ENCODE data around the gene ACADSB. TPM values are rescaled to one million over a fixed set of nuclear protein-coding genes. Genes with fewer than 3 reads are reported as not detected.
A peak's percentile ranks its signal among the peaks of the same experiment; 100 is the strongest.

ACADSB gene
- total and polyA plus RNA-seq, 2 experiments from 2014 or later: 3.7 to 6.5 TPM

DNA sequence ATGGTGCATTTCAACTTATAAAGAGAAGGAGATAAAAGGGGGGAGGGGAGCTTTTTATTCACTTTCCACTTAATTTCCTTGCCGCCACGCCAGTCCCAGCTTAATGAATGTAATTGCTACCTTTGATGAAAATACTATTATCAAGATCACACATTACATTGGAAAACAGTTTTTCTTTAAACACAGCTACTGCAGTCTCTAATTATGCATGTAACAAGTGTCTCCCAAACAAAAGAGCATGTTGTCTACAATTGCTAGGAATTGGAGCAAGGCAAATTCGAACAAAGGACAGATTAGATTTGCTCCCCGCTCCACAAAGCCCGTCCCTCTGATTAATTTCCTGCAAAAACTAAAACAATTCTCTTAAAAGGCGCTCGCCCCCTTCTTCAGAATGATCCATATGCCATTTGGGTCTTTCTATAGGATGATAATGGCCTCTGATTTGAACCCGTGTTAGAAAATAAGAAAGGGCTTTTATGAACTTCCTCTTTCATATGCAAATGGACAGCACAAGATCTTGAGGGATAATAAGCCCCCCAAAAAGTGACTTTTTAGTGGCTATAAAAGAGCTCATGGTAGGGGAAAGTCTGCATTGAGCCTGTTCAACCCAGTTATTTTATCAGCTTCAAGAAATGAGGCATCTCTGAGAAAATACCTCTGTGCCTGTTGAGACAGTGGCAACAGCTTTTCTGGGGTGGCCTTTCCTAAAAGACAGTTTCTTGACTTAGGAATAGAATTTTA, 60.6 kb downstream of the ACADSB start:
- H3K36me3 ChIP-seq (ENCODE audit: insufficient read depth): no peaks in the 10 kb centered on the region
- Mint-ChIP-seq H3K27ac (no peak overlapping the region), H3K4me1 (peaks cover 9% of the 10 kb centered on the region; the same call in 2 of the 3 replicates), H3K36me3 (ENCODE audit: low read depth) (no peaks in the 10 kb centered on the region), H3K9me3 (no peaks in the 10 kb centered on the region), H3K27me3 (ENCODE audit: insufficient read depth, low read depth, poor library complexity) (peaks cover 3% of the 10 kb centered on the region), H3K4me3 (no peak overlapping the region)
- DNase-seq (ENCODE audit: low spot score) (no peak), ATAC-seq (no peak)
- H3F3A ChIP-seq (replicated peaks; ENCODE audit: low read depth): no peaks in the 10 kb centered on the region
- no peak overlapping the region for H3K4me3 ChIP-seq
- no peaks in the 10 kb centered on the region for H3K27me3 ChIP-seq (ENCODE audit: insufficient read depth)
- TF ChIP-seq ZNF114 (CRISPR knock-in tag; IDR thresholded peaks at IDR 0.05) (no peak), POLR2AphosphoS5 (IDR thresholded peaks at IDR 0.05; ENCODE audit: low read depth) (no peak)
- TF ChIP-seq, protein P1, sequence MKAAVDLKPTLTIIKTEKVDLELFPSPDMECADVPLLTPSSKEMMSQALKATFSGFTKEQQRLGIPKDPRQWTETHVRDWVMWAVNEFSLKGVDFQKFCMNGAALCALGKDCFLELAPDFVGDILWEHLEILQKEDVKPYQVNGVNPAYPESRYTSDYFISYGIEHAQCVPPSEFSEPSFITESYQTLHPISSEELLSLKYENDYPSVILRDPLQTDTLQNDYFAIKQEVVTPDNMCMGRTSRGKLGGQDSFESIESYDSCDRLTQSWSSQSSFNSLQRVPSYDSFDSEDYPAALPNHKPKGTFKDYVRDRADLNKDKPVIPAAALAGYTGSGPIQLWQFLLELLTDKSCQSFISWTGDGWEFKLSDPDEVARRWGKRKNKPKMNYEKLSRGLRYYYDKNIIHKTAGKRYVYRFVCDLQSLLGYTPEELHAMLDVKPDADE (IDR thresholded peaks at IDR 0.05): no peak
- no peaks in the 10 kb centered on the region for H3K79me2 ChIP-seq (replicated peaks; ENCODE audit: insufficient read depth)
- H2AFZ ChIP-seq: peak overlapping the region; percentile 72; the same call in 1 of the 2 replicates
- no peak overlapping the region for H3K27ac ChIP-seq (ENCODE audit: low read depth)
- H4K20me1 ChIP-seq (replicated peaks; ENCODE audit: insufficient read depth): no peaks in the 10 kb centered on the region
- peaks cover 12% of the 10 kb centered on the region for H3K4me1 ChIP-seq (ENCODE audit: insufficient read depth)
- H3K4me2 ChIP-seq: peak overlapping the region; percentile 44; the same call in 1 of the 2 replicates
- peaks cover 11% of the 10 kb centered on the region; the same call in 1 of the 2 replicates for H3K9me2 ChIP-seq (ENCODE audit: insufficient read depth)

GRCh38 chr10:123073187-123073586, 64.4 kb downstream of the ACADSB start:
- Histone ChIP-seq H3K27me3 (ENCODE audit: insufficient read depth) (no peaks in the 10 kb centered on the region), H4K20me1 (replicated peaks; ENCODE audit: insufficient read depth) (no peaks in the 10 kb centered on the region), H3F3A (replicated peaks; ENCODE audit: low read depth) (no peaks in the 10 kb centered on the region), H2AFZ (no peak overlapping the region), H3K4me3 (no peak overlapping the region), H3K4me2 (no peak overlapping the region), H3K27ac (ENCODE audit: low read depth) (no peak overlapping the region), H3K36me3 (ENCODE audit: insufficient read depth) (no peaks in the 10 kb centered on the region), H3K4me1 (ENCODE audit: insufficient read depth) (peaks cover 12% of the 10 kb centered on the region), H3K9me2 (ENCODE audit: insufficient read depth) (no peaks in the 10 kb centered on the region), H3K79me2 (replicated peaks; ENCODE audit: insufficient read depth) (no peaks in the 10 kb centered on the region)
- peaks cover 3% of the 10 kb centered on the region for H3K27me3 Mint-ChIP-seq (ENCODE audit: insufficient read depth, low read depth, poor library complexity)
- DNase-seq (ENCODE audit: low spot score) (no peak), ATAC-seq (no peak)
- no peaks in the 10 kb centered on the region for H3K36me3 Mint-ChIP-seq (ENCODE audit: low read depth)
- no peaks in the 10 kb centered on the region for H3K9me3 Mint-ChIP-seq
- no peak overlapping the region for H3K4me3 Mint-ChIP-seq
- no peak overlapping the region for H3K27ac Mint-ChIP-seq
- peaks cover 9% of the 10 kb centered on the region; the same call in 2 of the 3 replicates for H3K4me1 Mint-ChIP-seq
- TF ChIP-seq STAT1 (IDR thresholded peaks at IDR 0.05; ENCODE audit: unreplicated experiment) (no peak), POLR2AphosphoS5 (IDR thresholded peaks at IDR 0.05; ENCODE audit: low read depth) (no peak), EZH2phosphoT487 (IDR thresholded peaks at IDR 0.05; ENCODE audit: unreplicated experiment) (no peak), EZH2 (IDR thresholded peaks at IDR 0.05; ENCODE audit: low read depth, unreplicated experiment) (no peak), CREB1 (CRISPR knock-in tag; IDR thresholded peaks at IDR 0.05; ENCODE audit: low read depth) (no peak), ZNF114 (CRISPR knock-in tag; IDR thresholded peaks at IDR 0.05) (no peak), JUNB (IDR thresholded peaks at IDR 0.05; ENCODE audit: unreplicated experiment) (no peak), NANOG (IDR thresholded peaks at IDR 0.05; ENCODE audit: borderline replicate concordance) (no peak)
- TF ChIP-seq, protein P2, sequence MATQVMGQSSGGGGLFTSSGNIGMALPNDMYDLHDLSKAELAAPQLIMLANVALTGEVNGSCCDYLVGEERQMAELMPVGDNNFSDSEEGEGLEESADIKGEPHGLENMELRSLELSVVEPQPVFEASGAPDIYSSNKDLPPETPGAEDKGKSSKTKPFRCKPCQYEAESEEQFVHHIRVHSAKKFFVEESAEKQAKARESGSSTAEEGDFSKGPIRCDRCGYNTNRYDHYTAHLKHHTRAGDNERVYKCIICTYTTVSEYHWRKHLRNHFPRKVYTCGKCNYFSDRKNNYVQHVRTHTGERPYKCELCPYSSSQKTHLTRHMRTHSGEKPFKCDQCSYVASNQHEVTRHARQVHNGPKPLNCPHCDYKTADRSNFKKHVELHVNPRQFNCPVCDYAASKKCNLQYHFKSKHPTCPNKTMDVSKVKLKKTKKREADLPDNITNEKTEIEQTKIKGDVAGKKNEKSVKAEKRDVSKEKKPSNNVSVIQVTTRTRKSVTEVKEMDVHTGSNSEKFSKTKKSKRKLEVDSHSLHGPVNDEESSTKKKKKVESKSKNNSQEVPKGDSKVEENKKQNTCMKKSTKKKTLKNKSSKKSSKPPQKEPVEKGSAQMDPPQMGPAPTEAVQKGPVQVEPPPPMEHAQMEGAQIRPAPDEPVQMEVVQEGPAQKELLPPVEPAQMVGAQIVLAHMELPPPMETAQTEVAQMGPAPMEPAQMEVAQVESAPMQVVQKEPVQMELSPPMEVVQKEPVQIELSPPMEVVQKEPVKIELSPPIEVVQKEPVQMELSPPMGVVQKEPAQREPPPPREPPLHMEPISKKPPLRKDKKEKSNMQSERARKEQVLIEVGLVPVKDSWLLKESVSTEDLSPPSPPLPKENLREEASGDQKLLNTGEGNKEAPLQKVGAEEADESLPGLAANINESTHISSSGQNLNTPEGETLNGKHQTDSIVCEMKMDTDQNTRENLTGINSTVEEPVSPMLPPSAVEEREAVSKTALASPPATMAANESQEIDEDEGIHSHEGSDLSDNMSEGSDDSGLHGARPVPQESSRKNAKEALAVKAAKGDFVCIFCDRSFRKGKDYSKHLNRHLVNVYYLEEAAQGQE (IDR thresholded peaks at IDR 0.05; ENCODE audit: unreplicated experiment): no peak
- TF ChIP-seq, protein P3, sequence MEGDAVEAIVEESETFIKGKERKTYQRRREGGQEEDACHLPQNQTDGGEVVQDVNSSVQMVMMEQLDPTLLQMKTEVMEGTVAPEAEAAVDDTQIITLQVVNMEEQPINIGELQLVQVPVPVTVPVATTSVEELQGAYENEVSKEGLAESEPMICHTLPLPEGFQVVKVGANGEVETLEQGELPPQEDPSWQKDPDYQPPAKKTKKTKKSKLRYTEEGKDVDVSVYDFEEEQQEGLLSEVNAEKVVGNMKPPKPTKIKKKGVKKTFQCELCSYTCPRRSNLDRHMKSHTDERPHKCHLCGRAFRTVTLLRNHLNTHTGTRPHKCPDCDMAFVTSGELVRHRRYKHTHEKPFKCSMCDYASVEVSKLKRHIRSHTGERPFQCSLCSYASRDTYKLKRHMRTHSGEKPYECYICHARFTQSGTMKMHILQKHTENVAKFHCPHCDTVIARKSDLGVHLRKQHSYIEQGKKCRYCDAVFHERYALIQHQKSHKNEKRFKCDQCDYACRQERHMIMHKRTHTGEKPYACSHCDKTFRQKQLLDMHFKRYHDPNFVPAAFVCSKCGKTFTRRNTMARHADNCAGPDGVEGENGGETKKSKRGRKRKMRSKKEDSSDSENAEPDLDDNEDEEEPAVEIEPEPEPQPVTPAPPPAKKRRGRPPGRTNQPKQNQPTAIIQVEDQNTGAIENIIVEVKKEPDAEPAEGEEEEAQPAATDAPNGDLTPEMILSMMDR (conservative IDR thresholded peaks at IDR 0.05; ENCODE audit: low read depth in 2 of 2): no peak
- TF ChIP-seq, protein P1 (IDR thresholded peaks at IDR 0.05): no peak
